WTC11 (cell line): ENCODE results near the gene TM9SF1.

ENCODE experiments used
- ATF3 ChIP-seq: sonication (generic); formaldehyde crosslinking; conservative IDR thresholded peaks from 2 replicates; pipeline ENCODE4 v1.8.1; 2022; ENCODE audit warnings: mild to moderate bottlenecking, missing genetic modification reagents
- CTCF ChIP-seq: fragments of 200-600 bp; IDR thresholded peaks from 2 replicates; pipeline ENCODE4 v1.8.0; 2022; ENCODE audit warnings: antibody characterized with exemption
- JUN ChIP-seq: sonication (generic); formaldehyde crosslinking; IDR thresholded peaks from 2 replicates; pipeline ENCODE4 v1.8.0; 2023; ENCODE audit warnings: mild to moderate bottlenecking, missing genetic modification reagents
- MLX ChIP-seq: sonication (generic); formaldehyde crosslinking; IDR thresholded peaks from 2 replicates; pipeline ENCODE4 v1.8.1; 2023; ENCODE audit warnings: mild to moderate bottlenecking, missing genetic modification reagents, moderate library complexity

GRCh38 chr14:24219521-24219920 is 24.3 kb upstream of the TM9SF1 start:
- TF ChIP-seq ATF3 (CRISPR knock-in tag) (no peak), CTCF (no peak), JUN (no peak), MLX (CRISPR knock-in tag) (no peak)
